Right atrium auricular region (tissue), 2 donors: ENCODE measurements around the gene ARHGEF11. TPM values are rescaled to one million over a fixed set of nuclear protein-coding genes. Genes with fewer than 3 reads are reported as not detected.
A peak's percentile ranks its signal among the peaks of the same experiment; 100 is the strongest.
"Not testable (repeated sequence)": the region's sequence is repeated elsewhere in the genome, so short reads cannot be mapped to it uniquely, and the experiment has no call there.

Source experiments
- DNase-seq: peaks from one replicate; pipeline ENCODE4 v3.0.0-alpha.2; 2019; ENCODE audit warnings: low spot score
- H3K27ac ChIP-seq, 2 donors: fragments of 200-600 bp; sonication (generic); 1 replicate in 1 of 2; 2 replicates in 1 of 2; pipeline ENCODE4 v1.5.1; 2016 to 2019
- H3K27me3 ChIP-seq, 2 donors: fragments of 200-600 bp; sonication (generic); one replicate each; pipeline versions ENCODE4 v1.5.1 to v1.6.0; 2017 to 2019
- H3K36me3 ChIP-seq: fragments of 200-600 bp; sonication (generic); one replicate; pipeline ENCODE4 v1.5.1; 2016
- H3K4me1 ChIP-seq, 2 donors: fragments of 200-600 bp; sonication (generic); one replicate each; pipeline versions ENCODE4 v1.5.1 to v1.6.0; 2017 to 2019
- H3K4me3 ChIP-seq, 2 donors: fragments of 200-600 bp; sonication (generic); 1 replicate in 1 of 2; 2 replicates in 1 of 2; pipeline ENCODE4 v1.5.1; 2017 to 2019; ENCODE audit warnings: mild to moderate bottlenecking in 1 of 2, moderate library complexity in 1 of 2
- H3K9me3 ChIP-seq, 2 donors: fragments of 200-600 bp; sonication (generic); one replicate each; pipeline ENCODE4 v1.5.1; 2019
- total RNA-seq, 2 donors: library from RNA; depleted of rRNA; stranded (reverse); fragments of >200 nt; gene quantifications; one replicate each; pipeline ENCODE4 v1.1.0, GENCODE V29; 2016
- TF ChIP-seq, protein P1 (sequence below), 2 donors: fragments of 200-600 bp; sonication (generic); IDR thresholded peaks; one replicate each; pipeline ENCODE4 v1.5.1; 2019; ENCODE audit warnings: antibody characterized with exemption in 2 of 2

Gene ARHGEF11
- total RNA-seq, 2 donors from 2014 or later, result 26.6 to 33.5 TPM

DNA sequence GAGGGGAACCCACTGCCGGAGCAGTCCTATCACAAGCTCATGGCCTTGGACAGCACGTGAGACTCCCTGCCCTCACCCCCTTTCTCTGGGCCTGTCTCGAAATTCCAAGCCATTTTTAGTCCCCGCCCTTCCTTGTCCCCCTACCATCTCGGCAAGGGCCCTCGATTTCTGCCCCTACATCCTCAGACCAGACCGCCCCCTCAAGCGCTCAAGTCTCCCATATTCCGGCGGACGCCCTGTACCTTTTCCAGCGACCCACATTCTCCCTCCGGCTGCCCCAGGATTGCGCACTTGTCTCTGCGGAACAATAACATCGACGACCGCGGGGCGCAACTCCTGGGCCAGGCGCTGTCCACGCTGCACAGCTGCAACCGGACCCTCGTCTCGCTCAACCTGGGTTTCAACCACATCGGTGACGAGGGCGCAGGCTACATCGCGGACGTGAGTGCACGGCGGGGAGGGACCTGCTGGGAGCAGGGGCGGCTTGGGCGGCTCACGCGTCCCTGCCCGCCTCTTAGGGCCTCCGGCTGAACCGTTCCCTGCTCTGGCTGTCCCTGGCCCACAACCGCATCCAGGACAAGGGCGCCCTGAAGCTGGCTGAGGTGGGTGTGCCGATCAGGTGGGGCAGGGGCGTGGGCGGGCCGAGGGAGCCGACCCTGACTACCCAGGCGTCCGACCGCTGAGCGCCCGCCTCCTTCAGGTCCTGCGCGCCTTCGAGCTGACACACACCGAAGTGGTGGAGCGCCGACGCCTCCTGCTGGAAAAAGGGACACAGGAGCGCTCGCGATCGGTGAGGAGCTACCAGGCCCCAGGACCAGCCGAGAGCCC, 118.1 kb downstream of the ARHGEF11 start:
- H3K4me1 ChIP-seq, result peaks cover 0 to 33% of the 10 kb centered on the region in 2 donors
- DNase-seq, result peak; percentile 73
- H3K4me3 ChIP-seq, result peak overlapping the region in 1 of 2 donors; percentile 40
- no peak overlapping the region for H3K27ac ChIP-seq
- TF ChIP-seq, protein P1, sequence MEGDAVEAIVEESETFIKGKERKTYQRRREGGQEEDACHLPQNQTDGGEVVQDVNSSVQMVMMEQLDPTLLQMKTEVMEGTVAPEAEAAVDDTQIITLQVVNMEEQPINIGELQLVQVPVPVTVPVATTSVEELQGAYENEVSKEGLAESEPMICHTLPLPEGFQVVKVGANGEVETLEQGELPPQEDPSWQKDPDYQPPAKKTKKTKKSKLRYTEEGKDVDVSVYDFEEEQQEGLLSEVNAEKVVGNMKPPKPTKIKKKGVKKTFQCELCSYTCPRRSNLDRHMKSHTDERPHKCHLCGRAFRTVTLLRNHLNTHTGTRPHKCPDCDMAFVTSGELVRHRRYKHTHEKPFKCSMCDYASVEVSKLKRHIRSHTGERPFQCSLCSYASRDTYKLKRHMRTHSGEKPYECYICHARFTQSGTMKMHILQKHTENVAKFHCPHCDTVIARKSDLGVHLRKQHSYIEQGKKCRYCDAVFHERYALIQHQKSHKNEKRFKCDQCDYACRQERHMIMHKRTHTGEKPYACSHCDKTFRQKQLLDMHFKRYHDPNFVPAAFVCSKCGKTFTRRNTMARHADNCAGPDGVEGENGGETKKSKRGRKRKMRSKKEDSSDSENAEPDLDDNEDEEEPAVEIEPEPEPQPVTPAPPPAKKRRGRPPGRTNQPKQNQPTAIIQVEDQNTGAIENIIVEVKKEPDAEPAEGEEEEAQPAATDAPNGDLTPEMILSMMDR (IDR thresholded peaks at IDR 0.05), result peak; percentile 51 to 77
- H3K36me3 ChIP-seq, result no peaks in the 10 kb centered on the region
- H3K9me3 ChIP-seq, result no peaks in the 10 kb centered on the region
- H3K27me3 ChIP-seq, result peaks cover 20 to 22% of the 10 kb centered on the region in 2 donors

DNA sequence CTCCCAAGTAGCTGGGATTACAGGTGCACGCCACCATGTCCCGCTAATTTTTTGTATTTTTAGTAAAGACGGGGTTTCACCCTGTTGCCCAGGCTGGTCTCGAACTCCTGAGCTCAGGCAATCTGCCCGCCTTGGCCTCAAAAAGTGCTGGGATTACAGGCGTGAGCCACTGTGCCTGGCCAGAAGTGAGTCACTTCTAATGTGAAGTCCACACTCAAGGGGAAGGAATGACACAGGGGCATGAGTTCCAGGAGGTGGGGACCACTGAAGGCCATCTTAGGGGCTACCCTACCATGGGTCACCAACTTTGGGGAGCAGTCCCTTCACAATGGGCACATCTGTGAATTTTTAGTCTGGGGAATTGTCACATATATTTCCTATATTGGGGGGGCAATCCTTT, 118.8 kb downstream of the ARHGEF11 start:
- peaks cover 20 to 22% of the 10 kb centered on the region in 2 donors for H3K27me3 ChIP-seq
- H3K4me3 ChIP-seq, H3K27ac ChIP-seq, DNase-seq, H3K36me3 ChIP-seq, H3K9me3 ChIP-seq: not testable (repeated sequence)
- peaks cover 0 to 30% of the 10 kb centered on the region in 2 donors for H3K4me1 ChIP-seq

DNA sequence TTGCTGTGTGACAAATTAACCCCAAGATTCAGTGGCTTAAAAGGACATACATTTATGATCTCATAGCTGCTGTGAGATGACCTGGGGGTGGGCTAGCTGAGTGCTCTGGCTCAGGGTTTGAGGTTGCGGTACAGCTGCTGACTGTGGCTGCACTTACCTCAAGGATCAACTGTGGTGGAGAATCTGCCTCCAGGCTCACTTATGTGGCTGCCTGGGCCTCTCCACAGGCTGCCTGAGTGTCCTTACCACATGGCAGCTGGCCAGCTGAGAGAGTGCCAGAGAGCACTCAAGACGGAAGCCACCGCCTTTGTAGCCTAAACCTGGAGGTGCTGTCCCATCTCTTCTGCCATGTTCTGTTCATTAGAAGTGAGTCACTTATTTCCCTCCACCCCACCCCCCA, 119.4 kb downstream of the ARHGEF11 start:
- H3K4me3 ChIP-seq, result no peak overlapping the region
- no peaks in the 10 kb centered on the region for H3K36me3 ChIP-seq
- peaks cover 20 to 22% of the 10 kb centered on the region in 2 donors for H3K27me3 ChIP-seq
- TF ChIP-seq, protein P1 (IDR thresholded peaks at IDR 0.05), result no peak
- H3K27ac ChIP-seq, result no peak overlapping the region
- no peaks in the 10 kb centered on the region for H3K9me3 ChIP-seq
- no peak for DNase-seq
- peaks cover 0 to 25% of the 10 kb centered on the region in 2 donors for H3K4me1 ChIP-seq

DNA sequence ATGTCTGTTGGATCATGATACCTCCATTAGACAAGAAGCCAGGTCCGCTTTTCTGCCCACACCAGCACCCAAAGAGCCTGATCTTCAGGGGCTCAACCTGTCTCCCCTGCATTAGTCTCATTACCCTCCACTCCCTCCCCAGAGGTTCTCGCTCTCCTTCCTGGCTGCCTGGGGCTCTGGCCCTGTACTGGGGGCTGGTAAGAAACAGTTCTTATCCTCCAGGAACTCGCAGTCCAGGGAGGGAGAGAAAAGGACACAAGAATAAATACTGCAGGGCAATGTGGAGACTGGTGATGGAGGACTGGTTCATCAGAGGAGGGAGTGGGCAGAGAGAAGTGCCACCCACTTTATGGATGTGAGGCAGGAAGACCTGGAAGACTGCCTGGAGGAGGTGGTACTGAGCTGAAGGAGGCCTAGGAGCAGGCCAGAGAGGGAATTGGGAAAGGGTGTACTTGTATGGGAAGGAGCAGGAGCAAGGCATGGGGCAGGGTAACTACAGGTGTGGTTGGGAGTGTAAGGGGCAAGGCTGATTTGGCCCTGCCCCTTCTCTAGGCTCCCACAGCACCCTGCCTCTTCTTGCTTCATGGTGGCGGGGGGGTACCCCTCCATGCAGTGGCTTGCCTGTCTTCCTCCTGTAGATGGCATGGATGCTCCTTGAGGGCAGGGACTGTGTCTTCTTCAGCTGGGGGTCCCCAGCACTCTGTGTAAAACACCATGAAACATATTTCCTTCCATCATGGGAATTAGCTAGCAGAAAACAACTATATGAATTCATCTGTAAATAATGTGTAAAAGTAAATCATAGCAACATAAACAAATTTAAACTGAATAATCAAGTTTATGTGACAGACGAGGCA, 120.2 kb downstream of the ARHGEF11 start:
- Histone ChIP-seq H3K4me3 (no peak overlapping the region), H3K27ac (no peak overlapping the region), H3K4me1 (peaks cover 0 to 29% of the 10 kb centered on the region in 2 donors), H3K27me3 (peaks cover 20 to 29% of the 10 kb centered on the region in 2 donors), H3K36me3 (no peaks in the 10 kb centered on the region), H3K9me3 (no peaks in the 10 kb centered on the region)
- no peak for DNase-seq
- TF ChIP-seq, protein P1 (IDR thresholded peaks at IDR 0.05), result no peak

DNA sequence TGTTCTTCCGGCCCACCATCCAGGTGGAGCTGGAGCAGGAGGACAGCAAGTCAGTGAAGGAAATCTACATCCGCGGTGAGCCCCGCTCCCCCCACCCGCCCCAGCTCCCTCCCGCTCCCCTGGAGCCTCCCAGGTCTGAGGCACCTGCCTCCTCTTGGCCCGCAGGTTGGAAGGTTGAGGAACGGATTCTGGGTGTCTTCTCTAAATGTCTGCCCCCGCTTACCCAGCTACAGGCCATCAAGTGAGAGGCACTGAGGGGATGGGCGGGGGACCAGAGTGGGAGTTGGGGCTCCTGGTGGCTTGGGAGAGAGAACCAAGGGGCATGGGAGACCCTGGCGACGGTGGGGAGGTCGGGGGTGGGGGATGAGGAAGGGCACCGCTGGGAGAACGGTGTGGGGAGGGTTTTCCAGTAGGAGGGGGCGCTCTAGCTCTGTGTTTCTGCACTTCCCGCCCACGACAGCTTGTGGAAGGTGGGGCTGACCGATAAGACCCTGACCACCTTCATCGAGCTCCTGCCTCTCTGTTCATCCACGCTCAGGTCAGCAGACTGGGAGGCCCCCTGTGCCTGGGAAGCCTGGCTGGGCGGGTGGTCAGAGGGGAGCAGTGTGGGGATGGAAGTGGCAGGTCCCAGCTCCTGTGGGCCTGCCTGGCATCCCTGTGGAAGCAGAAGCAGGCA, 120.9 kb downstream of the ARHGEF11 start:
- peaks cover 20 to 29% of the 10 kb centered on the region in 2 donors for H3K27me3 ChIP-seq
- H3K36me3 ChIP-seq, result no peaks in the 10 kb centered on the region
- H3K9me3 ChIP-seq, result no peaks in the 10 kb centered on the region
- no peak overlapping the region for H3K4me3 ChIP-seq
- peaks cover 0 to 35% of the 10 kb centered on the region in 2 donors for H3K4me1 ChIP-seq
- no peak overlapping the region for H3K27ac ChIP-seq
- DNase-seq, result no peak
- TF ChIP-seq, protein P1 (IDR thresholded peaks at IDR 0.05), result no peak
